Neural progenitor cell (in vitro differentiated cells): ENCODE measurements around the gene TNIK.

Source experiments
- EZH2 ChIP-seq: fragments of 200-600 bp; sonication (generic); IDR thresholded peaks from 2 replicates; pipeline ENCODE4 v1.6.1; 2017; ENCODE audit warnings: antibody characterized with exemption, mild to moderate bottlenecking, moderate library complexity
- EZH2phosphoT487 ChIP-seq: fragments of 200-600 bp; sonication (generic); IDR thresholded peaks from 2 replicates; pipeline ENCODE4 v1.6.1; 2017; ENCODE audit warnings: antibody characterized with exemption
- TF ChIP-seq, protein P1 (sequence below): fragments of 200-600 bp; sonication (generic); IDR thresholded peaks from 2 replicates; pipeline ENCODE4 v1.5.1; 2017; ENCODE audit warnings: antibody characterized with exemption, mild to moderate bottlenecking

DNA sequence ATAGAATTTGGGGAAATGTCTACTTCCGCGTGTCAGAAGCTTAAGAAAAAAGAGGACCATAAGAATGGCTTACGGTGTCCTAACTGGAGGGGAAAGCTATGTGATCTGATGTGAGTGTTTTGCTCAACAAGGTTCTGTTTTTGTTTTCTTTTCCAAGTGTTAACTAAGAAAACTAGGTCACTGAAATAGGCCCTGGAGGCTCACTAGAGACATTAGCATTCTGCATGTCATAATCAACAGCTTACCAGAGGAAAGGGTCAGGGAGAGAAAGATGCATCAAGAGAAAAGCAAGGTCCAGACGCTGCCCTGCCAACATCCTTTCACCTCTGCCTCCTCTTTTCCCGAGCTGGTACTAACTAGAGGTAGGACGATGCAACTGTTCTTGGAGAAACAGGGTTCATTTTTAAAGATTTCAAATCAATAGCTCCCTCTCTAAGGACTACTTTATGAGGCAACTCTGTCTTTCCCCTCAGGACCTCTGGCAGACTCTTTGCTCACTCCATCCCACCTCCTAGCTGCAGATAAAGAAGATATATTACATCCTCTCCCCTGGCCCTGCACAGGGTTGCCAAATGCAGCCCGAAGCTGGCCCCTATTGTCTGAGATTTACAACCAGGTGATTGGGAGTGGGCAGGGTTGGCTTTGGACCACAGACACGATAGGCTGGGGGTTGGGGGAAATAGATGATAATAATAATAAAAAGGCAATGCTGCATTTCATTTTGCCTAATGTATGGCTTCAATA, 223.8 kb downstream of the TNIK start:
- TF ChIP-seq, protein P1, sequence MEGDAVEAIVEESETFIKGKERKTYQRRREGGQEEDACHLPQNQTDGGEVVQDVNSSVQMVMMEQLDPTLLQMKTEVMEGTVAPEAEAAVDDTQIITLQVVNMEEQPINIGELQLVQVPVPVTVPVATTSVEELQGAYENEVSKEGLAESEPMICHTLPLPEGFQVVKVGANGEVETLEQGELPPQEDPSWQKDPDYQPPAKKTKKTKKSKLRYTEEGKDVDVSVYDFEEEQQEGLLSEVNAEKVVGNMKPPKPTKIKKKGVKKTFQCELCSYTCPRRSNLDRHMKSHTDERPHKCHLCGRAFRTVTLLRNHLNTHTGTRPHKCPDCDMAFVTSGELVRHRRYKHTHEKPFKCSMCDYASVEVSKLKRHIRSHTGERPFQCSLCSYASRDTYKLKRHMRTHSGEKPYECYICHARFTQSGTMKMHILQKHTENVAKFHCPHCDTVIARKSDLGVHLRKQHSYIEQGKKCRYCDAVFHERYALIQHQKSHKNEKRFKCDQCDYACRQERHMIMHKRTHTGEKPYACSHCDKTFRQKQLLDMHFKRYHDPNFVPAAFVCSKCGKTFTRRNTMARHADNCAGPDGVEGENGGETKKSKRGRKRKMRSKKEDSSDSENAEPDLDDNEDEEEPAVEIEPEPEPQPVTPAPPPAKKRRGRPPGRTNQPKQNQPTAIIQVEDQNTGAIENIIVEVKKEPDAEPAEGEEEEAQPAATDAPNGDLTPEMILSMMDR = no peak
- TF ChIP-seq EZH2 (no peak), EZH2phosphoT487 (no peak)
